H1 (cell line): ENCODE results near the gene DLL3. TPM values are rescaled to one million over a fixed set of nuclear protein-coding genes. Genes with fewer than 3 reads are reported as not detected.

Experiments
- JUND ChIP-seq: IDR thresholded peaks from 2 replicates; pipeline ENCODE4 v1.6.1; 2011; ENCODE audit warnings: mild to moderate bottlenecking, improper control_type of control experiment, low read length
- POLR2AphosphoS5 ChIP-seq: IDR thresholded peaks from 2 replicates; pipeline ENCODE4 v1.6.1; 2011; ENCODE audit warnings: low read depth, low read length
- polyA plus RNA-seq, 7 experiments: library from polyadenylated mRNA; depleted of rRNA in 3 of 7; stranded (reverse) in 5 of 7; unstranded in 2 of 7; fragments of >200 nt in 5 of 7; fragments of 200-250 nt in 2 of 7; gene quantifications; 1 replicate in 5 of 7; 2 replicates in 1 of 7; 4 replicates in 1 of 7; pipeline versions ENCODE4 v1.2.1 to v1.2.3, GENCODE V29; 2011 to 2013; ENCODE audit warnings: missing spikeins in 2 of 7, mixed read lengths in 2 of 7
- total RNA-seq: library from RNA; stranded (reverse); fragmentation: NEBNext Ultra II Directional; extraction: Animal tissue kit (Norgen Biotek cat#: 25700); gene quantifications from 2 replicates; pipeline ENCODE4 v1.2.1, GENCODE V29; 2021

The DLL3 gene
- total and polyA plus RNA-seq, 2 of the 8 experiments (the other 6 are each of a cell fraction or from before 2014, with no cell fraction given) = 12.2 to 13.8 TPM

- TF ChIP-seq JUND = no peak
- no peak for TF ChIP-seq POLR2AphosphoS5
- TF ChIP-seq, all 59 proteins: peak for 0
Observed at GRCh38 chr19:39531834-39532232, 33.1 kb downstream of the DLL3 start (continued).
